ENCODE results near the gene SLC27A5.

SLC27A5 gene

GRCh38 chr19:58499021-58499927 is 12.5 kb downstream of the SLC27A5 start:
- H3K36me3 ChIP-seq (replicated peaks; ENCODE audit: insufficient read depth, low read length): no peaks in the 10 kb centered on the region

GRCh38 chr19:58498316-58499020 is 13.3 kb downstream of the SLC27A5 start:
- no peak for DNase-seq
- no peaks in the 10 kb centered on the region for H3K36me3 ChIP-seq (replicated peaks; ENCODE audit: insufficient read depth, low read length)
- H3K9me3 ChIP-seq (replicated peaks; ENCODE audit: insufficient read depth, low read length): no peaks in the 10 kb centered on the region; the same call in 1 of the 2 replicates
- H3F3A ChIP-seq (ENCODE audit: insufficient read depth, low read length): no peaks in the 10 kb centered on the region
- no peaks in the 10 kb centered on the region for H3K4me1 ChIP-seq (ENCODE audit: low read length)
- 0 out of 2 replicates have a peak overlapping the region, but pooled peaks have one; percentile 35 for H2AFZ ChIP-seq (ENCODE audit: low read length)
- TF ChIP-seq CTCF (IDR thresholded peaks at IDR 0.05; ENCODE audit: low read length) (no peak), EZH2 (optimal IDR thresholded peaks at IDR 0.05; ENCODE audit: low read depth, low read length) (no peak), EZH2phosphoT487 (IDR thresholded peaks at IDR 0.05; ENCODE audit: low read length) (no peak)
- H3K9me2 ChIP-seq (replicated peaks; ENCODE audit: insufficient read depth, low read length): no peaks in the 10 kb centered on the region
- H4K20me1 ChIP-seq (ENCODE audit: insufficient read depth, low read length): no peaks in the 10 kb centered on the region
- H3K27me3 ChIP-seq (replicated peaks; ENCODE audit: insufficient read depth, low read length): no peaks in the 10 kb centered on the region; the same call in 1 of the 2 replicates
- H3K79me2 ChIP-seq (ENCODE audit: low read length): no peaks in the 10 kb centered on the region
- peak overlapping the region; percentile 55; the same call in 1 of the 2 replicates for H3K4me2 ChIP-seq (ENCODE audit: low read depth, low read length)
- no peak overlapping the region; the same call in 1 of the 2 replicates for H3K4me3 ChIP-seq (ENCODE audit: low read length)
- H3K9ac ChIP-seq (ENCODE audit: low read length): no peak overlapping the region
- H3K27ac ChIP-seq (ENCODE audit: low read length): no peak overlapping the region

More at GRCh38 chr19:58499021-58499927, 12.5 kb downstream of the SLC27A5 start:
- H3K4me1 ChIP-seq (ENCODE audit: low read length): no peaks in the 10 kb centered on the region
- H3F3A ChIP-seq (ENCODE audit: insufficient read depth, low read length): no peaks in the 10 kb centered on the region
- no peaks in the 10 kb centered on the region for H3K79me2 ChIP-seq (ENCODE audit: low read length)
- H3K9ac ChIP-seq (ENCODE audit: low read length): no peak overlapping the region
- H3K4me2 ChIP-seq (ENCODE audit: low read depth, low read length): peak overlapping the region; percentile 55; the same call in 1 of the 2 replicates
- H4K20me1 ChIP-seq (ENCODE audit: insufficient read depth, low read length): no peaks in the 10 kb centered on the region
- peak overlapping the region; percentile 78; the same call in 1 of the 2 replicates for H2AFZ ChIP-seq (ENCODE audit: low read length)
- no peaks in the 10 kb centered on the region; the same call in 1 of the 2 replicates for H3K9me3 ChIP-seq (replicated peaks; ENCODE audit: insufficient read depth, low read length)
- H3K27me3 ChIP-seq (replicated peaks; ENCODE audit: insufficient read depth, low read length): no peaks in the 10 kb centered on the region; the same call in 1 of the 2 replicates
- no peaks in the 10 kb centered on the region for H3K9me2 ChIP-seq (replicated peaks; ENCODE audit: insufficient read depth, low read length)
- TF ChIP-seq EZH2phosphoT487 (IDR thresholded peaks at IDR 0.05; ENCODE audit: low read length) (no peak), CTCF (IDR thresholded peaks at IDR 0.05; ENCODE audit: low read length) (no peak), EZH2 (optimal IDR thresholded peaks at IDR 0.05; ENCODE audit: low read depth, low read length) (no peak)
- peak overlapping the region; percentile 40; the same call in 1 of the 2 replicates for H3K4me3 ChIP-seq (ENCODE audit: low read length)
- DNase-seq: peak; percentile 58
- no peak overlapping the region for H3K27ac ChIP-seq (ENCODE audit: low read length)

GRCh38 chr19:58497634-58498170 is 14.1 kb downstream of the SLC27A5 start:
- H3K9me3 ChIP-seq (replicated peaks; ENCODE audit: insufficient read depth, low read length): no peaks in the 10 kb centered on the region; the same call in 1 of the 2 replicates
- H3K4me1 ChIP-seq (ENCODE audit: low read length): no peaks in the 10 kb centered on the region
- H3F3A ChIP-seq (ENCODE audit: insufficient read depth, low read length): no peaks in the 10 kb centered on the region
- H2AFZ ChIP-seq (ENCODE audit: low read length): no peak overlapping the region
- H3K4me2 ChIP-seq (ENCODE audit: low read depth, low read length): no peak overlapping the region
- TF ChIP-seq CTCF (IDR thresholded peaks at IDR 0.05; ENCODE audit: low read length): no peak
- no peak for TF ChIP-seq EZH2phosphoT487 (IDR thresholded peaks at IDR 0.05; ENCODE audit: low read length)
- no peak for TF ChIP-seq EZH2 (optimal IDR thresholded peaks at IDR 0.05; ENCODE audit: low read depth, low read length)
- no peak overlapping the region for H3K9ac ChIP-seq (ENCODE audit: low read length)
- H3K27me3 ChIP-seq (replicated peaks; ENCODE audit: insufficient read depth, low read length): no peaks in the 10 kb centered on the region; the same call in 1 of the 2 replicates
- H4K20me1 ChIP-seq (ENCODE audit: insufficient read depth, low read length): no peaks in the 10 kb centered on the region
- no peak overlapping the region for H3K4me3 ChIP-seq (ENCODE audit: low read length)
- no peaks in the 10 kb centered on the region for H3K79me2 ChIP-seq (ENCODE audit: low read length)
- no peaks in the 10 kb centered on the region for H3K9me2 ChIP-seq (replicated peaks; ENCODE audit: insufficient read depth, low read length)
- DNase-seq: no peak
- no peak overlapping the region for H3K27ac ChIP-seq (ENCODE audit: low read length)
- H3K36me3 ChIP-seq (replicated peaks; ENCODE audit: insufficient read depth, low read length): no peaks in the 10 kb centered on the region

Measured in MM.1S (cell line).